ENCODE measurements around the gene SHC4.

Gene SHC4

GRCh38 chr15:48869966-48870365, 93.8 kb downstream of the SHC4 start:
- H3K27ac Mint-ChIP-seq, result no peak overlapping the region
- no peak for TF ChIP-seq CTCF (IDR thresholded peaks at IDR 0.05; ENCODE audit: unreplicated experiment in 3 of 3)

GRCh38 chr15:48868536-48868935, 95.2 kb downstream of the SHC4 start:
- no peak for TF ChIP-seq CTCF (IDR thresholded peaks at IDR 0.05; ENCODE audit: unreplicated experiment in 3 of 3)
- Mint-ChIP-seq H3K27ac (peak overlapping the region in 1 of 3 experiments; percentile 18), H3K4me3 (no peak overlapping the region), H3K4me1 (peaks cover 22% of the 10 kb centered on the region), H3K9me3 (no peaks in the 10 kb centered on the region), H3K27me3 (ENCODE audit: low read depth) (no peaks in the 10 kb centered on the region), H3K36me3 (ENCODE audit: low read depth) (no peaks in the 10 kb centered on the region)

More at GRCh38 chr15:48869966-48870365, 93.8 kb downstream of the SHC4 start:
- H3K9me3 Mint-ChIP-seq, result no peaks in the 10 kb centered on the region
- H3K4me3 Mint-ChIP-seq, result no peak overlapping the region
- H3K27me3 Mint-ChIP-seq (ENCODE audit: low read depth), result peaks cover 7% of the 10 kb centered on the region
- no peaks in the 10 kb centered on the region for H3K36me3 Mint-ChIP-seq (ENCODE audit: low read depth)
- peaks cover 25% of the 10 kb centered on the region for H3K4me1 Mint-ChIP-seq

GRCh38 chr15:48868023-48868422, 95.7 kb downstream of the SHC4 start:
- Mint-ChIP-seq H3K4me3 (no peak overlapping the region), H3K27ac (peak overlapping the region in 1 of 3 experiments; percentile 51), H3K4me1 (peaks cover 22% of the 10 kb centered on the region), H3K9me3 (no peaks in the 10 kb centered on the region), H3K36me3 (ENCODE audit: low read depth) (no peaks in the 10 kb centered on the region), H3K27me3 (ENCODE audit: low read depth) (no peaks in the 10 kb centered on the region)
- TF ChIP-seq CTCF (IDR thresholded peaks at IDR 0.05; ENCODE audit: unreplicated experiment in 3 of 3), result no peak

- no peaks in the 10 kb centered on the region for H3K36me3 Mint-ChIP-seq (ENCODE audit: low read depth)
- no peaks in the 10 kb centered on the region for H3K9me3 Mint-ChIP-seq
Observed at GRCh38 chr15:48866141-48866563, 97.6 kb downstream of the SHC4 start.

GRCh38 chr15:48865370-48866079, 98.2 kb downstream of the SHC4 start:
- Mint-ChIP-seq H3K27ac (peak overlapping the region; percentile 66 to 84 (median 69)), H3K27me3 (ENCODE audit: low read depth) (no peaks in the 10 kb centered on the region), H3K4me1 (peaks cover 22% of the 10 kb centered on the region), H3K4me3 (no peak overlapping the region), H3K36me3 (ENCODE audit: low read depth) (no peaks in the 10 kb centered on the region), H3K9me3 (no peaks in the 10 kb centered on the region)
- TF ChIP-seq CTCF (IDR thresholded peaks at IDR 0.05; ENCODE audit: unreplicated experiment in 3 of 3), result no peak

More at GRCh38 chr15:48866141-48866563, 97.6 kb downstream of the SHC4 start:
- no peak for TF ChIP-seq CTCF (IDR thresholded peaks at IDR 0.05; ENCODE audit: unreplicated experiment in 3 of 3)
- H3K27ac Mint-ChIP-seq, result peak overlapping the region; percentile 66 to 84 (median 69)
- H3K4me1 Mint-ChIP-seq, result peaks cover 22% of the 10 kb centered on the region
- H3K27me3 Mint-ChIP-seq (ENCODE audit: low read depth), result no peaks in the 10 kb centered on the region
- H3K4me3 Mint-ChIP-seq, result no peak overlapping the region

GRCh38 chr15:48862705-48863104, 101.0 kb downstream of the SHC4 start:
- TF ChIP-seq CTCF (IDR thresholded peaks at IDR 0.05; ENCODE audit: unreplicated experiment in 3 of 3), result no peak
- H3K27ac Mint-ChIP-seq, result no peak overlapping the region
- no peak overlapping the region for H3K4me3 Mint-ChIP-seq
- H3K9me3 Mint-ChIP-seq, result no peaks in the 10 kb centered on the region
- no peaks in the 10 kb centered on the region for H3K36me3 Mint-ChIP-seq (ENCODE audit: low read depth)
- H3K4me1 Mint-ChIP-seq, result peaks cover 33% of the 10 kb centered on the region
- H3K27me3 Mint-ChIP-seq (ENCODE audit: low read depth), result no peaks in the 10 kb centered on the region

Data from nephron (organoid).